ENCODE results near the gene JPH4.

DNA sequence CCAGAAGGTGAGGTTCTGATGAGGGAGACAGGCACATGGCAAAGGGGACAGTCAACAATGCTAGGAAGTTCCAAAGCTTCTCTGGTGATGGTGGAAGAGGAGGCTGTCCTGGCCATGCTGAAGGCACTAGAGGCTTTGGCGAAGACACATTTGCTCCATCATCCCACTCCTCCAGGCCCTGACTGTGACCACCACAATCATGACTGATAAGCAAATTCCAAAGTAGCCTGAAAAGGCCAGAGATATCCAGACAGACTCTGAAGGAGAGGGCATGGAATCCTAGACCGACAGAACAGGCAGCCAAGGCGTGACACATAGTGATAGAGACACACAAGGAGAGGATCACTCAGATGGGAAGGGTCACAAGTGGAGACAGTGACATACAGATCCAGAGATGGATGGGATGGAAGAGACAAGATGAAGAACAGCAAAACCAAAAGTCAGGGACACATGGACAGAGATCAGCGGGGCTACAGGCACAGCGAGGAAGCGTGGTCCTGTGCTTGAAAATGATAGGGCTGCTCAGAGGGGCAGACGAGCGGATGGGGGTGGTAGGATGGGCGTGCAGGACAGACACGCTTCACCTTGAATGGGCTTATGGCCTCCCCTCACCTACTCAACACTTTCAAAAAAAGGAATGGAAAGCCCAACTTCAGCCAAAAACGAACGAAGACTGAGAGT, 28.3 kb downstream of the JPH4 start:
- TF ChIP-seq, protein P1, sequence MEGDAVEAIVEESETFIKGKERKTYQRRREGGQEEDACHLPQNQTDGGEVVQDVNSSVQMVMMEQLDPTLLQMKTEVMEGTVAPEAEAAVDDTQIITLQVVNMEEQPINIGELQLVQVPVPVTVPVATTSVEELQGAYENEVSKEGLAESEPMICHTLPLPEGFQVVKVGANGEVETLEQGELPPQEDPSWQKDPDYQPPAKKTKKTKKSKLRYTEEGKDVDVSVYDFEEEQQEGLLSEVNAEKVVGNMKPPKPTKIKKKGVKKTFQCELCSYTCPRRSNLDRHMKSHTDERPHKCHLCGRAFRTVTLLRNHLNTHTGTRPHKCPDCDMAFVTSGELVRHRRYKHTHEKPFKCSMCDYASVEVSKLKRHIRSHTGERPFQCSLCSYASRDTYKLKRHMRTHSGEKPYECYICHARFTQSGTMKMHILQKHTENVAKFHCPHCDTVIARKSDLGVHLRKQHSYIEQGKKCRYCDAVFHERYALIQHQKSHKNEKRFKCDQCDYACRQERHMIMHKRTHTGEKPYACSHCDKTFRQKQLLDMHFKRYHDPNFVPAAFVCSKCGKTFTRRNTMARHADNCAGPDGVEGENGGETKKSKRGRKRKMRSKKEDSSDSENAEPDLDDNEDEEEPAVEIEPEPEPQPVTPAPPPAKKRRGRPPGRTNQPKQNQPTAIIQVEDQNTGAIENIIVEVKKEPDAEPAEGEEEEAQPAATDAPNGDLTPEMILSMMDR (IDR thresholded peaks at IDR 0.05; ENCODE audit: low read length), result no peak
- TF ChIP-seq EZH2 (IDR thresholded peaks at IDR 0.05; ENCODE audit: borderline replicate concordance, low read length), result no peak
